Mesenchymal stem cell (in vitro differentiated cells and primary cell): Measurements from ENCODE around the gene ADGB.

Experiments
- DNase-seq: peaks from one replicate; pipeline ENCODE4 v3.0.0-alpha.2; 2013
- H2AFZ ChIP-seq: one replicate; pipeline ENCODE4 v1.6.1; 2013; ENCODE audit warnings: low read depth, mild to moderate bottlenecking, control low read depth, inconsistent platforms, low read length, moderate library complexity
- H2AK5ac ChIP-seq: 2 replicates; pipeline ENCODE4 v1.6.1; 2013; ENCODE audit warnings: low read length, moderate library complexity, mild to moderate bottlenecking, inconsistent platforms; ENCODE audit not compliant: severe bottlenecking
- H2BK120ac ChIP-seq: one replicate; pipeline ENCODE4 v1.6.1; 2013; ENCODE audit warnings: low read depth, mild to moderate bottlenecking, inconsistent platforms, low read length, moderate library complexity
- H2BK12ac ChIP-seq, 2 experiments: one replicate each; pipeline ENCODE4 v1.6.1; 2013; ENCODE audit warnings: inconsistent platforms in 2 of 2, low read length in 2 of 2, mild to moderate bottlenecking in 2 of 2, moderate library complexity in 2 of 2, control low read depth in 1 of 2
- H2BK15ac ChIP-seq: one replicate; pipeline ENCODE4 v1.6.1; 2013; ENCODE audit warnings: mild to moderate bottlenecking, low read depth, inconsistent platforms; ENCODE audit not compliant: poor library complexity, severe bottlenecking
- H2BK5ac ChIP-seq: 2 replicates; pipeline ENCODE4 v1.6.1; 2013; ENCODE audit warnings: low read depth, mild to moderate bottlenecking, low read length, control low read depth, inconsistent platforms; ENCODE audit not compliant: poor library complexity, severe bottlenecking
- H3K14ac ChIP-seq, 2 experiments: one replicate each; pipeline ENCODE4 v1.6.1; 2013; ENCODE audit warnings: inconsistent platforms in 2 of 2, low read length in 2 of 2, control low read depth in 1 of 2, mild to moderate bottlenecking in 1 of 2, moderate library complexity in 1 of 2
- H3K18ac ChIP-seq, 2 experiments: one replicate each; pipeline ENCODE4 v1.6.1; 2013; ENCODE audit warnings: inconsistent platforms in 2 of 2, low read length in 2 of 2, control low read depth in 1 of 2, low read depth in 1 of 2, mild to moderate bottlenecking in 1 of 2
- H3K23ac ChIP-seq, 2 experiments: one replicate each; pipeline ENCODE4 v1.6.1; 2013; ENCODE audit warnings: inconsistent platforms in 2 of 2, low read length in 2 of 2, mild to moderate bottlenecking in 2 of 2, moderate library complexity in 2 of 2, control low read depth in 1 of 2
- H3K27ac ChIP-seq: 2 replicates; pipeline ENCODE4 v1.5.1; 2013; ENCODE audit warnings: mild to moderate bottlenecking, moderate library complexity, low read length, control low read depth, inconsistent platforms; ENCODE audit not compliant: poor library complexity, severe bottlenecking
- H3K27me3 ChIP-seq, 2 experiments: 2 replicates each; pipeline versions ENCODE4 v1.6.1 to v1.7.0; 2013; ENCODE audit warnings: low read length in 2 of 2, mild to moderate bottlenecking in 2 of 2, moderate library complexity in 2 of 2, control low read depth in 1 of 2, inconsistent platforms in 1 of 2; ENCODE audit not compliant: control insufficient read depth in 1 of 2, insufficient read depth in 1 of 2
- H3K36me3 ChIP-seq, 2 experiments: 2 replicates each; pipeline versions ENCODE4 v1.6.1 to v1.7.0; 2013; ENCODE audit warnings: low read length in 2 of 2, control low read depth in 1 of 2, inconsistent platforms in 1 of 2, low read depth in 1 of 2, mild to moderate bottlenecking in 1 of 2; ENCODE audit not compliant: insufficient read depth in 2 of 2, control insufficient read depth in 1 of 2
- H3K4ac ChIP-seq, 2 experiments: one replicate each; pipeline ENCODE4 v1.6.1; 2013; ENCODE audit warnings: inconsistent platforms in 2 of 2, low read length in 2 of 2, mild to moderate bottlenecking in 2 of 2, moderate library complexity in 2 of 2, control low read depth in 1 of 2, low read depth in 1 of 2
- H3K4me1 ChIP-seq: 2 replicates; pipeline ENCODE4 v1.6.1; 2013; ENCODE audit warnings: low read depth, low read length, control low read depth; ENCODE audit not compliant: control insufficient read depth, insufficient read depth
- H3K4me2 ChIP-seq: 2 replicates; pipeline ENCODE4 v1.6.1; 2013; ENCODE audit warnings: low read length, mild to moderate bottlenecking, inconsistent platforms; ENCODE audit not compliant: poor library complexity, severe bottlenecking
- H3K4me3 ChIP-seq, 2 experiments: 2 replicates each; pipeline versions ENCODE4 v1.5.1 to v1.7.0; 2013; ENCODE audit warnings: low read length in 2 of 2, mild to moderate bottlenecking in 2 of 2, control low read depth in 1 of 2, low read depth in 1 of 2; ENCODE audit not compliant: insufficient read depth in 1 of 2
- H3K79me1 ChIP-seq: replicated peaks from 2 replicates; pipeline ENCODE4 v1.6.1; 2013; ENCODE audit warnings: mild to moderate bottlenecking, control low read depth, low read length, inconsistent platforms; ENCODE audit not compliant: poor library complexity, severe bottlenecking
- H3K9ac ChIP-seq: 2 replicates; pipeline ENCODE4 v1.7.0; 2013; ENCODE audit warnings: mild to moderate bottlenecking, low read length, moderate library complexity
- H3K9me3 ChIP-seq: 2 replicates; pipeline ENCODE4 v1.7.0; 2013; ENCODE audit warnings: mild to moderate bottlenecking, low read length; ENCODE audit not compliant: control insufficient read depth
- H4K8ac ChIP-seq: one replicate; pipeline ENCODE4 v1.6.1; 2013; ENCODE audit warnings: inconsistent platforms, mild to moderate bottlenecking, low read length, moderate library complexity
- H4K91ac ChIP-seq: one replicate; pipeline ENCODE4 v1.6.1; 2013; ENCODE audit warnings: mild to moderate bottlenecking, low read length, inconsistent platforms
- WGBS: methylation state at CpG from one replicate; pipeline ENCODE4 v1.1.7; 2013; ENCODE audit warnings: mixed read lengths; 5-methylcytosine and 5-hydroxymethylcytosine counted together

ADGB gene

DNA sequence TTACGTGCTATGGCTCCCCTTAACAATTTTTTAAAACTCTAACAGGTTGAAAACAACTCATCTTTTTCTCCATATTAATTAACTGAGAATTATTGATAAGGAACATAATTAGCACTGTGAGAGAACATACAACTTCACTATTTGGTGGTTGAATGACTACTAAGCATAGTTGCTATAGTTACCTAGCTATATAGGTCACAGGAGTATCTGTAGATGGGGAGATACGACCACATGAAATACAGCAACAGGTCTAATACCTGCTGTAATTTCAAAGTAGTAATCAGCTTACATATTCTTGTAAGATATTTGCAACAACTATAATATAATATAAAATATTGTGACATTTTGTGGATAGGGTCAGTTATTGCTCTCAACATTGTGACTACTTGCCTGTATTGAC lies 102.9 kb downstream of the ADGB start:
- H2BK15ac ChIP-seq = no peak overlapping the region
- H3K9ac ChIP-seq = no peak overlapping the region
- no peak overlapping the region for H3K4me2 ChIP-seq
- H3K18ac ChIP-seq = no peak overlapping the region
- H3K9me3 ChIP-seq = no peaks in the 10 kb centered on the region
- H3K4ac ChIP-seq = no peak overlapping the region
- H3K4me1 ChIP-seq = no peaks in the 10 kb centered on the region
- H2BK120ac ChIP-seq = no peak overlapping the region
- no peak overlapping the region for H2BK12ac ChIP-seq
- H3K14ac ChIP-seq = no peak overlapping the region
- no peak overlapping the region for H3K23ac ChIP-seq
- DNase-seq = no peak
- H4K8ac ChIP-seq = no peak overlapping the region
- H2BK5ac ChIP-seq = no peak overlapping the region
- no peak overlapping the region for H4K91ac ChIP-seq
- H3K27me3 ChIP-seq = no peaks in the 10 kb centered on the region
- H3K4me3 ChIP-seq = no peak overlapping the region
- no peak overlapping the region for H3K27ac ChIP-seq
- H3K36me3 ChIP-seq = no peaks in the 10 kb centered on the region
- WGBS = 100% methylated on average over 1 of the region's 2 CpGs
- no peak overlapping the region for H2AFZ ChIP-seq
- no peak overlapping the region for H2AK5ac ChIP-seq
- H3K79me1 ChIP-seq = no peaks in the 10 kb centered on the region

DNA sequence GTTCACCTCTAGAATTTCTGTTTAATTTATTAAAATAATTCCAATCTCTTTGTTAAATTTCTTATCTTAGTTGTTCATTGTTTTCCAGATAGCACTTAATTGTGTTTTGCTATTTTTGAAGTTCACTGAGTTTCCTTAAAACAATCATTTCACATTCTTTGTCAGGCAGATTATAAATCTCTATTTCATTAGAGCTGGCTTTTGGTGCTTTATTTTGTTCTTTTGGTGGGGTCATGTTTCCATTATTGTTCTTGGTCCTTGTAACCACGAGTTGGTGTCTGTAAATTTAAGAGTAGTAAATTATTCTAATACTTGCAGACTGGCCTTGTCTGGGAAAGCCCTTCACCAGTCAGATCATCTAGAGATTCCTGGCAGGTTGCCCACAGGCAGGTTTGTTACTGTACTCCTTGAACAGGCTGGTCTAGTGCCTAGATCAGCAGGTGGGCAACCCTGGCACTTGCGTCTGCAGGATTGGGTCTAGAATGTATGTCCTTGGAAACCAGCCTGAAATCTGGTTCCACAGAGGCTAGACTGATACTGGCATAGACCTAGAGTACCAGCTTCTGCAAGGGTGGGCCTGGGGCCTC lies 110.4 kb downstream of the ADGB start:
- Histone ChIP-seq H2BK12ac (no peak overlapping the region), H4K8ac (no peak overlapping the region), H2BK5ac (no peak overlapping the region), H3K4me3 (no peak overlapping the region), H4K91ac (no peak overlapping the region), H2AFZ (no peak overlapping the region), H3K79me1 (no peaks in the 10 kb centered on the region), H3K9ac (no peak overlapping the region), H3K4me2 (no peak overlapping the region), H3K9me3 (peaks cover 4% of the 10 kb centered on the region), H2BK15ac (no peak overlapping the region), H3K23ac (no peak overlapping the region), H2BK120ac (no peak overlapping the region), H3K14ac (no peak overlapping the region), H2AK5ac (no peak overlapping the region), H3K4me1 (no peaks in the 10 kb centered on the region), H3K36me3 (no peaks in the 10 kb centered on the region), H3K4ac (no peak overlapping the region), H3K27me3 (no peaks in the 10 kb centered on the region), H3K18ac (no peak overlapping the region), H3K27ac (no peak overlapping the region)
- 73% methylated on average over 2 of the region's 2 CpGs for WGBS
- DNase-seq = no peak

DNA sequence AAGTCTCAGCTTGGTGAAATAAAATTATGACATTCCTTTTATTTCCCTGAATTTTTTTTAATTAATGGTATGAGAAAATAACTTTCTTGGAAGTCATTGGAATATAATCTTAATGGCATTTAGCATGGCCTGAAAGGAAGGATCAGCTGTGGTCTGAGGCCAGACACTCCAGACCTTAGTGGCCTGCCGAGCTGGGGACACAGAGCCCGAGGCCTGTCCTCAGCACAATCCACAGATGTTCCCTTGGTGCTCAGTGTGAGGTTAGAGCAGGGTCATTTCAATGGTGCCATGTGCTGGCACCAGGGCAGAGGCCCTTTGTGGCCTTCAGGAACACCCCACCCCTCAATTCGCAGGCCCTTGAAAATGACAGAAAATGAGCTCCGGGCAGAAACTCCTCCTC lies 120.6 kb downstream of the ADGB start:
- no peak overlapping the region for H3K23ac ChIP-seq
- no peak overlapping the region for H2BK15ac ChIP-seq
- no peak overlapping the region for H2BK5ac ChIP-seq
- H3K79me1 ChIP-seq = no peaks in the 10 kb centered on the region
- no peaks in the 10 kb centered on the region for H3K27me3 ChIP-seq
- H2AFZ ChIP-seq = no peak overlapping the region
- H2BK120ac ChIP-seq = no peak overlapping the region
- no peak overlapping the region for H2BK12ac ChIP-seq
- WGBS = 71% methylated on average over 4 of the region's 4 CpGs
- no peak overlapping the region for H3K4ac ChIP-seq
- H4K8ac ChIP-seq = no peak overlapping the region
- no peak overlapping the region for H3K9ac ChIP-seq
- no peaks in the 10 kb centered on the region for H3K9me3 ChIP-seq
- no peak overlapping the region for H4K91ac ChIP-seq
- no peaks in the 10 kb centered on the region for H3K4me1 ChIP-seq
- no peak overlapping the region for H3K14ac ChIP-seq
- no peak overlapping the region for H3K18ac ChIP-seq
- no peak overlapping the region for H3K4me2 ChIP-seq
- no peak overlapping the region for H3K4me3 ChIP-seq
- no peak for DNase-seq
- H3K36me3 ChIP-seq = no peaks in the 10 kb centered on the region
- no peak overlapping the region for H3K27ac ChIP-seq
- H2AK5ac ChIP-seq = no peak overlapping the region

DNA sequence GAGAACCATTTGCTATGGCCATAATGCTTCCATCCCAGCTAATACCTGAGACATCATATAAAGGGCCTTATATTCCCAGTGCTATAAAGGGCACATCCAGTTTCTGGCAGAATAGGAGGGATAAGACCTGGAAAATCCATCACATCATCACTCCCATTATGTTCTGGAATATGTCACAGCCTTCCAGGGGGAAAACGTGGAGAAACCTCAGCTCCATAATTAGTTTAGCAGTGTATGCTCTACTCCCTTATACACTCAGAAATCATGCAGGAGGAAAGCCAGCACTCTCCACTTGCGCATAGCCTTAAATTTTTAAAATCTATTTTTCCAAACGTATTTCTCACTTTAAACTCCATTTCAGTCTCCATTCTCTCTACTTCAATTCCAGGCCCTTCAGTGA lies 140.9 kb downstream of the ADGB start:
- Histone ChIP-seq H3K4me2 (no peak overlapping the region), H3K4me1 (no peaks in the 10 kb centered on the region), H3K79me1 (no peaks in the 10 kb centered on the region), H3K4me3 (no peak overlapping the region), H4K8ac (no peak overlapping the region), H2BK12ac (no peak overlapping the region), H3K14ac (peak overlapping the region in 1 of 2 experiments; percentile 86), H2BK5ac (no peak overlapping the region), H3K18ac (peak overlapping the region in 1 of 2 experiments; percentile 33), H4K91ac (no peak overlapping the region), H3K4ac (no peak overlapping the region), H2AK5ac (no peak overlapping the region), H3K36me3 (no peaks in the 10 kb centered on the region), H2AFZ (no peak overlapping the region), H3K9ac (no peak overlapping the region), H3K23ac (no peak overlapping the region), H2BK15ac (no peak overlapping the region), H3K27me3 (no peaks in the 10 kb centered on the region), H2BK120ac (no peak overlapping the region), H3K9me3 (no peaks in the 10 kb centered on the region), H3K27ac (no peak overlapping the region)
- 59% methylated on average over 3 of the region's 3 CpGs for WGBS
- DNase-seq = no peak
